ENCODE data around the gene OR8H1.

Gene OR8H1, protein sequence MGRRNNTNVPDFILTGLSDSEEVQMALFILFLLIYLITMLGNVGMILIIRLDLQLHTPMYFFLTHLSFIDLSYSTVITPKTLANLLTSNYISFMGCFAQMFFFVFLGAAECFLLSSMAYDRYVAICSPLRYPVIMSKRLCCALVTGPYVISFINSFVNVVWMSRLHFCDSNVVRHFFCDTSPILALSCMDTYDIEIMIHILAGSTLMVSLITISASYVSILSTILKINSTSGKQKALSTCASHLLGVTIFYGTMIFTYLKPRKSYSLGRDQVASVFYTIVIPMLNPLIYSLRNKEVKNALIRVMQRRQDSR

GRCh38 chr11:56292154-56292553 is at the start of gene OR8H1:
Gene OR8H1, minus strand, starts transcription at chr11:56292254. Its CDS starts 1,192 bp downstream, at chr11:56291062.
- no peak for DNase-seq

- DNase-seq: no peak
These were observed 48.2 kb upstream of the OR8H1 start for GRCh38 chr11:56340289-56340688.

DNA sequence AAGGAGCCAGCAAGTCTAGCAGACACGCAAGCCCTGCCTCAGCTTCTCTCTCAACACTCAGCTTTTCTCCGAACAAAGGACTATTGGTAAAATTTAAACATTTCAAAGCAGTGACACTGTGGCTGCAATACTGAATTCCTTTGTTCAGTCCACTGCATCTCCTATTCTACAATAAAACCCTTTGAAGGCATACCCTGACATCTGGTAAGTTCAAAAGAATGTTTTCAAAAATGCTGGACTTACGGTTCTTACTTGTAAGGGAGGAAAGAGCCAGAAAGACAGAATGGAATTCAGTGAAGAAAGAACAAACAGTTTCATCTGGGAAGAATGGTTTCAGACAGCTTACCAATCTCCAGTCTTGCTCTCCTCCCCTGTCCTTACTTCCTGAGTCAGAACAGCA is 41.1 kb upstream of the OR8H1 start:
- no peak for DNase-seq

- DNase-seq: no peak
These were observed 39.9 kb upstream of the OR8H1 start for GRCh38 chr11:56331861-56332491.

DNA sequence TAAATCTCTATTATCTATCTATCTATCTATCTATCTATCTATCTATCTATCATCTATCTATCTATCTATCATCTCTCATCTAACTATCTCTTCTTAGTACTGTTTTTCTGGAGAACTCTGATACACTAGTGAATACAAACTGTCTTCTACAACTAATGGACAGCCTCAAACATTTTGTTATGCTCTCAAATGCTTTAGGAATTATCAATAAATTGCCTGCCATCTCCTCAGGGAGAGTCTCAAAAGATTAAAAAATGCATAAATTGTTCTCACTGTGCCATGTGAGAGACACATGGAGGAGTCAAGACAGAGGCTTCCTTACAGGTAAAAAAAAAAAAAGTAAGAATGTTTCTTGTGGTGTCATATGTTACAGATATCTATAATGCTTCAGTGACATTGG is 22.8 kb upstream of the OR8H1 start, which contains the start of gene OR8K3:
Gene OR8K3, plus strand, starts transcription at position 301 of the 400 bp plus-strand sequence. CDS start 3,163 bp downstream, outside the sequence.
- DNase-seq: no peak

DNA sequence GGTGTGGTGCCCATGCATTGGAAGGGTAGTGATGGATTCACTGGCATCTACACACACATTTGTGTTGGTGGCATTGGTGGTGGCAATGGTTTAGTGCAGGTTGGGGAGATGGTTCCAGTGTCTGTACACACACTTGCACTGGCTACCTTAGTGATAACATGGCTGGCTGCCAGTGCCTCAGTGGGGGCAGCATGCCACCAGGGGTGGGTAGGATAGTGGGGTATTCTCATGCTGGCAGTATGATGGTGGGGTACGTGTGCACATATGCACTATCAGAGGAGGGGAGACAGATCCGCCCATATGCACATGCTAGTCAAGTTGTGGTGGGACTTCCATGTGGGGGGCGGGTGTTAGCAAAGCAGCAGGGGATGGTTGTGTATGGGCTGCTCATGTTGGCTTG is 15.8 kb upstream of the OR8H1 start:
- no peak for DNase-seq

DNA sequence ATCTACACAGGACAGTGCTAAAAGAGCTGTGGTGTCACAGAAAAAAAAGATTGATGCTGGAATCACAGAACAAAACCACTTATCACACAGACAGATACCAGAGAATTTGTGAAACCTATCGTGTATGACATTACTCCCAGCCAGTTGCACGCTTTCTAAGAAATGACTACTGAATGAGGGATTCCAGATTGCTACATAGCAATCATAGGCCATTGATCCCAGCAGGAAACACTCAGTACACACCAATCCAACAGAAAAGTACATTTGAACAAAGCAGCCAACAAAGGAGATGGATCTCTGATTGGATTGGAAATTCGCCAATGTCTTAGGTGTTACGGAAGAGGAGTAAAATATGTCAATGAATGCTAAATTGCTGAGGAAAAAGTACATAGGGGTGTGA is 4.8 kb upstream of the OR8H1 start:
- no peak for DNase-seq

DNA sequence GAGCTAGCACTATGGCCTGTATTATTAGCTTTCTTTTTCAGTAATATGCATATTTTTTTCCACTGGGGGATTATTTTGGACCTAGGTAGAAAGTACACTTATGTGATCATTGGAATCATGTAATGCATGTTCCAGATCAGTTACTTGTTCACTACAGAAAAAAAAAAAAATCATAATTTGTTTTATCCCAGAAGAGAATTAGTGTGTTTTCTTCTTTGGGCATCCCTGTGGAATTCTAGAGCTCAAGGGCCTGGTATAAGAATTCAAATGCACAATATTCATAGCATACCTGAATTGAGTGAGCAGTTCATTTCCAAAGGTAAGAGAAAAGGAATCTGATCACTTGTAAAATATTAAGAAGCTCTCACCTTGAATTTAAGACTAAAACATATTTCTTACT is 18.2 kb downstream of the OR8H1 start, which contains the start of gene OR5T1:
Gene OR5T1, plus strand, starts transcription at position 301 of the 400 bp plus-strand sequence. CDS start 1,485 bp downstream, outside the sequence.
- no peak for DNase-seq

GRCh38 chr11:56271092-56271491 is 21.0 kb downstream of the OR8H1 start:
- no peak for DNase-seq

GRCh38 chr11:56251954-56252353 is 40.1 kb downstream of the OR8H1 start, which contains the start of gene OR5T3:
Gene OR5T3, plus strand, starts transcription at chr11:56252254. Its CDS starts 0 bp downstream, at chr11:56252254.
- DNase-seq: no peak
